ENCODE data around the gene ABCB11. TPM values are rescaled to one million over a fixed set of nuclear protein-coding genes. Genes with fewer than 3 reads are reported as not detected.

The ABCB11 gene
- polyA plus RNA-seq, 1 of the 3 experiments (the other 2 are of a cell fraction): not detected

GRCh38 chr2:168970711-168971233 is 60.4 kb downstream of the ABCB11 start (continued):
- no peak for TF ChIP-seq EZH2phosphoT487 (IDR thresholded peaks at IDR 0.05; ENCODE audit: borderline replicate concordance, low read depth)

GRCh38 chr2:168969865-168970264 is 61.3 kb downstream of the ABCB11 start:
- no peaks in the 10 kb centered on the region for H3F3A ChIP-seq (replicated peaks; ENCODE audit: insufficient read depth)
- H3K36me3 ChIP-seq (replicated peaks in 1 of 2; ENCODE audit: control insufficient read depth in 1 of 2, insufficient read depth in 2 of 2, low read length in 1 of 2): no peaks in the 10 kb centered on the region
- H2AFZ ChIP-seq (ENCODE audit: low read depth): no peak overlapping the region
- no peaks in the 10 kb centered on the region for H3K79me2 ChIP-seq (ENCODE audit: insufficient read depth)
- no peaks in the 10 kb centered on the region for H3K4me1 ChIP-seq (ENCODE audit: control insufficient read depth in 1 of 2, insufficient read depth in 2 of 2, low read depth in 1 of 2, low read length in 1 of 2)
- TF ChIP-seq TAF1 (IDR thresholded peaks at IDR 0.05; ENCODE audit: borderline replicate concordance, low read depth, low read length): no peak
- no peak for TF ChIP-seq RAD21 (IDR thresholded peaks at IDR 0.05; ENCODE audit: low read length)
- no peak for TF ChIP-seq SIN3A (IDR thresholded peaks at IDR 0.05; ENCODE audit: borderline replicate concordance, low read depth, low read length)
- TF ChIP-seq RFX5 (IDR thresholded peaks at IDR 0.05; ENCODE audit: low read length): no peak
- TF ChIP-seq TCF12 (IDR thresholded peaks at IDR 0.05): no peak
- no peak for TF ChIP-seq EZH2phosphoT487 (IDR thresholded peaks at IDR 0.05; ENCODE audit: borderline replicate concordance, low read depth)
- TF ChIP-seq CHD2 (IDR thresholded peaks at IDR 0.05; ENCODE audit: low read length, partially characterized antibody): no peak
- TF ChIP-seq USF2 (IDR thresholded peaks at IDR 0.05; ENCODE audit: borderline replicate concordance, low read depth, low read length): no peak
- TF ChIP-seq GATA2 (CRISPR knock-in tag; IDR thresholded peaks at IDR 0.05): no peak
- no peak for TF ChIP-seq REST (IDR thresholded peaks at IDR 0.05; ENCODE audit: low read depth, low read length)
- no peak for TF ChIP-seq RCOR1 (IDR thresholded peaks at IDR 0.05; ENCODE audit: low read length)
- no peak for TF ChIP-seq FOXJ3 (CRISPR knock-in tag; IDR thresholded peaks at IDR 0.05)
- TF ChIP-seq CTCF (IDR thresholded peaks at IDR 0.05): no peak
- no peak for TF ChIP-seq TEAD4 (IDR thresholded peaks at IDR 0.05; ENCODE audit: borderline replicate concordance, insufficient read depth)
- TF ChIP-seq GABPA (IDR thresholded peaks at IDR 0.05; ENCODE audit: low read depth): no peak
- no peak for TF ChIP-seq NRF1 (IDR thresholded peaks at IDR 0.05; ENCODE audit: low read depth, low read length)
- H3K4me3 ChIP-seq (ENCODE audit: low read depth in 2 of 2, low read length in 1 of 2): no peak overlapping the region
- H3K9me3 ChIP-seq: no peaks in the 10 kb centered on the region
- no peaks in the 10 kb centered on the region for H4K20me1 ChIP-seq (ENCODE audit: insufficient read depth)
- no peaks in the 10 kb centered on the region for H3K9me2 ChIP-seq
- no peak for DNase-seq
- ChIA-PET CTCF (interaction anchor here (1.2 to 2.2 kb wide), 3 partner anchors 9 to 172 kb away, joined by 3 to 15 read pairs (median 4); no protein-coding TSS in a partner anchor), POLR2A (no interaction called here)
- no peak overlapping the region for H3K4me2 ChIP-seq
- H3K9ac ChIP-seq: no peak overlapping the region
- H3K27ac ChIP-seq (ENCODE audit: low read depth in 2 of 2, low read length in 1 of 2): no peak overlapping the region
- 66% methylated on average over 2 of the region's 2 CpGs for WGBS (ENCODE audit: low lambda C conversion rate)
- H3K27me3 ChIP-seq (ENCODE audit: insufficient read depth): no peaks in the 10 kb centered on the region

Measured in SK-N-SH (cell line).